OCI-LY7 (cell line): ENCODE data around the gene CTH. TPM values are rescaled to one million over a fixed set of nuclear protein-coding genes. Genes with fewer than 3 reads are reported as not detected.
"Not testable (repeated sequence)": the region's sequence is repeated elsewhere in the genome, so short reads cannot be mapped to it uniquely, and the experiment has no call there.

Experiments
- BruUV-seq: library from RNA; stranded (reverse); fragments of 400-500 nt; replicated peaks from 2 replicates; lab custom pipeline; 2021; lab: Mats Ljungman, UMichigan
- CTCF ChIA-PET: fragments of 300-600 bp; sonication (Branson Sonifier 250); formaldehyde crosslinking; loops from one replicate; lab custom pipeline; 2022; ENCODE audit warnings: antibody characterized with exemption; ENCODE audit not compliant: unreplicated experiment; lab: Charles Lee
- POLR2A ChIA-PET: fragments of 300-600 bp; sonication (Branson Sonifier 250); formaldehyde crosslinking; loops from one replicate; lab custom pipeline; 2022; ENCODE audit warnings: antibody characterized with exemption; lab: Charles Lee
- DNase-seq: peaks from one replicate; pipeline ENCODE4 v3.0.0-alpha.2; 2015; ENCODE audit warnings: low spot score
- H2AFZ ChIP-seq: fragments of 200-600 bp; sonication (generic), shearing (Covaris generic); 2 replicates; pipeline ENCODE4 v1.6.1; 2014; ENCODE audit warnings: mild to moderate bottlenecking, antibody characterized with exemption, low read length, moderate library complexity
- H3K27ac ChIP-seq: fragments of 200-600 bp; sonication (generic); 2 replicates; pipeline ENCODE4 v1.5.1; 2014; ENCODE audit warnings: mixed run types, low read depth, mild to moderate bottlenecking, moderate library complexity, low read length, inconsistent platforms; ENCODE audit not compliant: poor library complexity, severe bottlenecking
- H3K36me3 ChIP-seq: fragments of 200-600 bp; sonication (generic); 2 replicates; pipeline ENCODE4 v1.6.1; 2014; ENCODE audit warnings: mild to moderate bottlenecking, antibody characterized with exemption, low read length, moderate library complexity, mixed read lengths; ENCODE audit not compliant: insufficient read depth
- H3K4me1 ChIP-seq: fragments of 200-600 bp; sonication (generic); 2 replicates; pipeline ENCODE4 v1.5.1; 2014; ENCODE audit warnings: mild to moderate bottlenecking, low read length; ENCODE audit not compliant: insufficient read depth, poor library complexity, severe bottlenecking
- H3K4me2 ChIP-seq: fragments of 200-600 bp; sonication (generic); 2 replicates; pipeline ENCODE4 v1.6.1; 2014; ENCODE audit warnings: mild to moderate bottlenecking, low read length
- H3K4me3 ChIP-seq: fragments of 200-600 bp; sonication (generic); 2 replicates; pipeline ENCODE4 v1.5.1; 2014; ENCODE audit warnings: mild to moderate bottlenecking, low read depth, low read length; ENCODE audit not compliant: poor library complexity, severe bottlenecking
- H3K79me2 ChIP-seq: fragments of 200-600 bp; sonication (generic); 2 replicates; pipeline ENCODE4 v1.6.1; 2016; ENCODE audit warnings: low read depth, mild to moderate bottlenecking, low read length, moderate library complexity, mixed read lengths; ENCODE audit not compliant: insufficient read depth
- H3K9me2 ChIP-seq: fragments of 200-600 bp; sonication (generic); 2 replicates; pipeline ENCODE4 v1.6.1; 2016; ENCODE audit warnings: mild to moderate bottlenecking, low read length, mixed read lengths; ENCODE audit not compliant: insufficient read depth
- H3K9me3 ChIP-seq: fragments of 200-600 bp; sonication (generic); 2 replicates; pipeline ENCODE4 v1.6.1; 2014; ENCODE audit warnings: mild to moderate bottlenecking, mixed run types, low read length, mixed read lengths
- H4K20me1 ChIP-seq: fragments of 200-600 bp; sonication (generic); 2 replicates; pipeline ENCODE4 v1.6.1; 2014; ENCODE audit warnings: mild to moderate bottlenecking, antibody characterized with exemption, low read length, moderate library complexity, mixed read lengths; ENCODE audit not compliant: insufficient read depth
- CTCF ChIP-seq: fragments of 200-600 bp; sonication (generic); conservative IDR thresholded peaks from 2 replicates; pipeline ENCODE4 v1.5.1; 2014; ENCODE audit warnings: mild to moderate bottlenecking, antibody characterized with exemption, low read length, moderate library complexity, mixed read lengths
- EZH2phosphoT487 ChIP-seq: fragments of 200-600 bp; sonication (generic); IDR thresholded peaks from 2 replicates; pipeline ENCODE4 v1.6.1; 2018; ENCODE audit warnings: low read depth, borderline replicate concordance, mild to moderate bottlenecking, mixed run types, antibody characterized with exemption, low read length, moderate library complexity, mixed read lengths
- intact Hi-C: fragments of 100-400 bp; cut with micrococcal nuclease; formaldehyde crosslinking; loops from one replicate; pipeline ENCODE4 v1.10.0; 2022; ENCODE audit not compliant: unreplicated experiment
- total RNA-seq, 2 experiments: library from RNA; depleted of rRNA in 1 of 2; stranded (reverse); fragments of >200 nt in 1 of 2; shearing (Covaris generic) in 1 of 2; gene quantifications; 2 replicates each; pipeline ENCODE4 v1.2.3, GENCODE V29; 2014 to 2022

CTH gene
- total RNA-seq, 2 experiments from 2014 or later = 9.7 to 14.4 TPM

DNA sequence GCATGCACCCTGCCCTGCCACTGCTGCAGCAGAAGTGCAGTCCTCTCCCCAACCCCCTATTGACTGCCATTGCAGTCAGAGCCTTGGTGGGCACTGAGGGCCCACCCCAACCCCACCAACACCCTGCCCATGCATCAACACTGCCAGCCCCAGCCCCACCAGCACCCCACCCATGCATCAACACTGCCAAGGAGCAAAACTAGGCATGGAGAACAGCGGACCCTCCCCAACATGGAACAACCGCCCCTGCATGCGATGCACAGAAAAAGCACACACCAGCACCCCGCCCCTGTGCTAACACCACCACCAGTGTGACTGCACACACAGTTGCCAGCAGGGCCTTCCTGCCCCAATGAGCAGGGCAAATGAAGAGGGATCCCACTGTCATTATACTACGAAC is 57.1 kb downstream of the CTH start:
- Histone ChIP-seq H3K9me3 (no peaks in the 10 kb centered on the region), H3K36me3 (no peaks in the 10 kb centered on the region), H2AFZ (no peak overlapping the region), H3K4me3 (no peak overlapping the region), H3K9me2 (no peaks in the 10 kb centered on the region), H3K4me2 (no peak overlapping the region), H3K27ac (no peak overlapping the region), H4K20me1 (no peaks in the 10 kb centered on the region), H3K4me1 (no peaks in the 10 kb centered on the region), H3K79me2 (no peaks in the 10 kb centered on the region)
- TF ChIP-seq CTCF (no peak), EZH2phosphoT487 (no peak)
- BruUV-seq = no TSS peak
- DNase-seq = no peak
- POLR2A ChIA-PET = no interaction called here
- CTCF ChIA-PET = no interaction called here
- intact Hi-C loops = no loop called here

- H3K79me2 ChIP-seq, H3K9me2 ChIP-seq, H3K4me3 ChIP-seq, intact Hi-C loops, BruUV-seq, H4K20me1 ChIP-seq, DNase-seq, H3K27ac ChIP-seq, H3K4me2 ChIP-seq, CTCF ChIA-PET, H3K9me3 ChIP-seq, H3K4me1 ChIP-seq, H3K36me3 ChIP-seq, H2AFZ ChIP-seq: not testable (repeated sequence)
- POLR2A ChIA-PET = interaction anchor here (0.6 to 0.9 kb wide), 2 partner anchors 57 to 156 kb away, joined by 3 to 4 read pairs; no protein-coding TSS in a partner anchor
Observed at GRCh38 chr1:70469184-70469583, 58.1 kb downstream of the CTH start.

- Histone ChIP-seq H3K4me2 (no peak overlapping the region), H3K4me3 (no peak overlapping the region), H3K9me2 (no peaks in the 10 kb centered on the region), H3K36me3 (no peaks in the 10 kb centered on the region), H3K4me1 (no peaks in the 10 kb centered on the region), H3K27ac (no peak overlapping the region), H4K20me1 (no peaks in the 10 kb centered on the region), H3K9me3 (no peaks in the 10 kb centered on the region), H3K79me2 (no peaks in the 10 kb centered on the region), H2AFZ (no peak overlapping the region)
- CTCF ChIA-PET = no interaction called here
- intact Hi-C loops = no loop called here
- POLR2A ChIA-PET = no interaction called here
- no TSS peak for BruUV-seq
- TF ChIP-seq EZH2phosphoT487 = no peak
- DNase-seq = no peak
Observed at GRCh38 chr1:70475023-70475422, 64.0 kb downstream of the CTH start.

DNA sequence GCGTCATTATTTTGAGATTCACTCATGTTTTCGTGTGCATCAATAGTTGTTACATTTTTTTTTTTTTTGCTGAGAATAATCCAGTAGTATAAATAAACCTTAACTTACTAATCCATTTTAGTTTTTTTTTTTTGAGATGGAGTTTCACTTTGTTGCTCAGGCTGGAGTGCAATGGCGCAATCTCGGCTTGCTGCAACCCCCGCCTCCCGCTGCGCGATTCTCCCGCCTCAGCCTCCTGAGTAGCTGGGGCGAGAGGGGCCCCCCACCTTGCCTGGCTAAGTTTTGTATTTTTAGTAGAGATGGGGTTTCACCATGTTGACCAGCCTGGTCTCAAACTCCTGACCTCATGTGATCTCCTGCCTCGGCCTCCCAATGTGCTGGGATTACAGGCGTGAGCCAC is 66.0 kb downstream of the CTH start:
- POLR2A ChIA-PET = interaction anchor here (0.8 kb wide), 1 partner anchor 29 kb away, joined by 3 read pairs; no protein-coding TSS in a partner anchor
- no peaks in the 10 kb centered on the region for H3K4me1 ChIP-seq
- no TSS peak for BruUV-seq
- H3K4me2 ChIP-seq = no peak overlapping the region
- no peaks in the 10 kb centered on the region for H4K20me1 ChIP-seq
- H3K79me2 ChIP-seq = no peaks in the 10 kb centered on the region
- intact Hi-C loops = no loop called here
- no peaks in the 10 kb centered on the region for H3K9me2 ChIP-seq
- H3K36me3 ChIP-seq = no peaks in the 10 kb centered on the region
- TF ChIP-seq CTCF (no peak), EZH2phosphoT487 (no peak)
- H3K9me3 ChIP-seq = no peaks in the 10 kb centered on the region
- no peak for DNase-seq
- CTCF ChIA-PET = no interaction called here
- H2AFZ ChIP-seq = no peak overlapping the region
- H3K4me3 ChIP-seq = no peak overlapping the region
- no peak overlapping the region for H3K27ac ChIP-seq

DNA sequence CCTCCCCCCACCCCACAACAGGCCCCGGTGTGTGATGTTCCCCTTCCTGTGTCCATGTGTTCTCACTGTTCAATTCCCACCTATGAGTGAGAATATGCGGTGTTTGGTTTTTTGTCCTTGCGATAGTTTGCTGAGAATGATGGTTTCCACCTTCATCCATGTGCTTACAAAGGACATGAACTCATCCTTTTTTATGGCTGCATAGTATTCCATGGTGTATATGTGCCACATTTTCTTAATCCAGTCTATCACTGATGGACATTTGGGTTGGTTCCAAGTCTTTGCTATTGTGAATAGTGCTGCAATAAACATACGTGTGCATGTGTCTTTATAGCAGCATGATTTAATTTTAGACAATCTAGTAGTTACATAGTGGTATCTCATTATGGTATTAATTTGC is 66.8 kb downstream of the CTH start:
- H3K4me3 ChIP-seq, CTCF ChIA-PET, H3K9me2 ChIP-seq, H3K9me3 ChIP-seq, H3K4me2 ChIP-seq, H3K36me3 ChIP-seq, H3K27ac ChIP-seq, BruUV-seq, H3K79me2 ChIP-seq, H4K20me1 ChIP-seq, intact Hi-C loops, DNase-seq, H2AFZ ChIP-seq, H3K4me1 ChIP-seq: not testable (repeated sequence)
- POLR2A ChIA-PET = interaction anchor here (0.8 kb wide), 1 partner anchor 30 kb away, joined by 3 read pairs; no protein-coding TSS in a partner anchor
